Mammary epithelial cell (primary cell): ENCODE measurements around the gene PFKFB4.

Source experiments
- EZH2 ChIP-seq: IDR thresholded peaks from 2 replicates; pipeline ENCODE4 v1.6.1; 2012; ENCODE audit warnings: low read length, inconsistent platforms, borderline replicate concordance
- TF ChIP-seq, protein P1 (sequence below), 2 donors: IDR thresholded peaks in 1 of 2; conservative IDR thresholded peaks in 1 of 2; 2 replicates each; pipeline ENCODE4 v1.5.1; 2011 to 2012; ENCODE audit warnings: inconsistent platforms in 2 of 2, low read length in 2 of 2, mild to moderate bottlenecking in 2 of 2, control low read depth in 1 of 2, low read depth in 1 of 2; ENCODE audit not compliant: insufficient read depth in 1 of 2; ENCODE audit errors: extremely low read depth in 1 of 2

DNA sequence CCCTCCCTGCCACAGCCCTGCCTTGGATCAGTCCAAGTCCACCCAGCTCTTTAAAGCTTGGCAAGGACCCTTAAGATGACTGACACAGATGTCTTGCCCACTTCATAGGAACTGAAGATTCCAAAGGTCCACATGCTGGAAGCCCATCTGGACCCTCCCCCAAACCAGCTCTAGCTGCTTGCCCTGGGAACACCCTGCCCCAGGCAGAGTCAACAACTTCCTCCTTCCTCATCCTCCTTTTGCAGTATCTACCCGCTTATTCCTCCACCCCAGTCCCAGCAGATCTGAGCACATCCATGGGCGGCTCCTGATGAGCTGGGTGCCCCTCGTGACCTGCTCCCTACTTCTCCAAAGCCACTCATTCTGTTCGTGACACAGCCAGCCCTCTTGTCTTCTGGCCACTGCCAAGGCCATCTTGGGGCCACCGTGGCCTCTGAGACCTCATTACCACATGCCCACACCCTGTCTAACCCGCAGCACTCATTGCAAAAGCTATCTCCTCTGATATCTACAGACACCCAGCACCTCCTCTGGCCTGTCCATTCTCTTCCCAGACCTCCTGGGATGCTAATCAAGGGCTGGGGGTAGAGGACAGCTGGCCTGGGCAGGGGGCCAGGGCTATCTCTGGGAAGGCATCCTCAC, 2.0 kb upstream of the PFKFB4 start:
- TF ChIP-seq, protein P1, sequence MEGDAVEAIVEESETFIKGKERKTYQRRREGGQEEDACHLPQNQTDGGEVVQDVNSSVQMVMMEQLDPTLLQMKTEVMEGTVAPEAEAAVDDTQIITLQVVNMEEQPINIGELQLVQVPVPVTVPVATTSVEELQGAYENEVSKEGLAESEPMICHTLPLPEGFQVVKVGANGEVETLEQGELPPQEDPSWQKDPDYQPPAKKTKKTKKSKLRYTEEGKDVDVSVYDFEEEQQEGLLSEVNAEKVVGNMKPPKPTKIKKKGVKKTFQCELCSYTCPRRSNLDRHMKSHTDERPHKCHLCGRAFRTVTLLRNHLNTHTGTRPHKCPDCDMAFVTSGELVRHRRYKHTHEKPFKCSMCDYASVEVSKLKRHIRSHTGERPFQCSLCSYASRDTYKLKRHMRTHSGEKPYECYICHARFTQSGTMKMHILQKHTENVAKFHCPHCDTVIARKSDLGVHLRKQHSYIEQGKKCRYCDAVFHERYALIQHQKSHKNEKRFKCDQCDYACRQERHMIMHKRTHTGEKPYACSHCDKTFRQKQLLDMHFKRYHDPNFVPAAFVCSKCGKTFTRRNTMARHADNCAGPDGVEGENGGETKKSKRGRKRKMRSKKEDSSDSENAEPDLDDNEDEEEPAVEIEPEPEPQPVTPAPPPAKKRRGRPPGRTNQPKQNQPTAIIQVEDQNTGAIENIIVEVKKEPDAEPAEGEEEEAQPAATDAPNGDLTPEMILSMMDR (conservative IDR thresholded peaks at IDR 0.05 in 1 of 2, IDR thresholded peaks at IDR 0.05 in 1 of 2; ENCODE audit: extremely low read depth in 1 of 2, insufficient read depth in 1 of 2, low read depth in 1 of 2, low read length in 2 of 2) = no peak
- TF ChIP-seq EZH2 = no peak
